Stimulated activated CD4-positive, alpha-beta T cell treated with anti-CD3 and anti-CD28 coated beads, Interleukin-1b, Interleukin-23, amount 100 ng/mL, for 1 hour (primary cell): ENCODE measurements around the gene APOE.
"Not testable (repeated sequence)": the region's sequence is repeated elsewhere in the genome, so short reads cannot be mapped to it uniquely, and the experiment has no call there.

ENCODE experiments used
- DNase-seq, 2 donors: peaks; one replicate each; pipeline ENCODE4 v3.0.0-alpha.2; 2020; ENCODE audit warnings: low read depth in 2 of 2

Gene APOE

GRCh38 chr19:44905437-44906160 is at the start of gene APOE:
TSS of gene APOE (plus strand) at chr19:44905796. CDS start at chr19:44906625, 829 bp downstream.
- no peak for DNase-seq

- no peak for DNase-seq
Measured at GRCh38 chr19:44856421-44857083, 49.0 kb upstream of the APOE start.

GRCh38 chr19:44857837-44858236 is 47.8 kb upstream of the APOE start:
- no peak for DNase-seq

GRCh38 chr19:44861576-44861975 is 44.0 kb upstream of the APOE start:
- not testable (repeated sequence) for DNase-seq

- DNase-seq = no peak
Measured at GRCh38 chr19:44863990-44864389, 41.6 kb upstream of the APOE start.

- DNase-seq = no peak
Measured at GRCh38 chr19:44865196-44865767, 40.3 kb upstream of the APOE start.

- no peak for DNase-seq
Measured at GRCh38 chr19:44866664-44867063, 38.9 kb upstream of the APOE start.

- DNase-seq = no peak
Measured at GRCh38 chr19:44867578-44867977, 38.0 kb upstream of the APOE start.

GRCh38 chr19:44869733-44870470 is 35.7 kb upstream of the APOE start:
- DNase-seq = no peak

GRCh38 chr19:44871809-44872208 is 33.8 kb upstream of the APOE start:
- no peak for DNase-seq

- no peak for DNase-seq
Measured at GRCh38 chr19:44872661-44873060, 32.9 kb upstream of the APOE start.

- DNase-seq = no peak
Measured at GRCh38 chr19:44874317-44874716, 31.3 kb upstream of the APOE start.

GRCh38 chr19:44875666-44876451 is 29.7 kb upstream of the APOE start:
- DNase-seq = no peak

GRCh38 chr19:44876930-44877535 is 28.6 kb upstream of the APOE start:
- DNase-seq = no peak

- DNase-seq = no peak
Measured at GRCh38 chr19:44878120-44878865, 27.3 kb upstream of the APOE start.

- no peak for DNase-seq
Measured at GRCh38 chr19:44879309-44880065, 26.1 kb upstream of the APOE start.

- DNase-seq = no peak
Measured at GRCh38 chr19:44882063-44882462, 23.5 kb upstream of the APOE start.

- DNase-seq = not testable (repeated sequence)
Measured at GRCh38 chr19:44882619-44883397, 22.8 kb upstream of the APOE start.

GRCh38 chr19:44883922-44884321 is 21.7 kb upstream of the APOE start:
- no peak for DNase-seq
